OCI-LY3 (cell line): ENCODE measurements around the gene HNRNPH2.

Experiments
- H2AFZ ChIP-seq: fragments of 200-600, 300-600 bp; shearing (Covaris generic); 2 replicates; pipeline ENCODE4 v1.6.0; 2014; ENCODE audit warnings: antibody characterized with exemption, low read depth, low read length
- H3K27ac ChIP-seq: fragments of 200-600, 300-600 bp; sonication (generic); 2 replicates; pipeline ENCODE4 v1.5.1; 2014; ENCODE audit warnings: mild to moderate bottlenecking, low read length, moderate library complexity, mixed read lengths
- H3K27me3 ChIP-seq: fragments of 200-600, 300-600 bp; sonication (generic); 2 replicates; pipeline ENCODE4 v1.6.1; 2014; ENCODE audit warnings: low read depth, low read length, mixed read lengths
- H3K36me3 ChIP-seq: fragments of 200-600, 300-600 bp; sonication (generic); replicated peaks from 2 replicates; pipeline ENCODE3; 2014; ENCODE audit warnings: low read depth, low read length, mixed read lengths
- H3K4me1 ChIP-seq: fragments of 300-600, 200-600 bp; sonication (generic); 2 replicates; pipeline ENCODE4 v1.6.1; 2014; ENCODE audit warnings: low read length, mixed read lengths
- H3K4me2 ChIP-seq: fragments of 200-600, 300-600 bp; sonication (generic); 2 replicates; pipeline ENCODE4 v1.6.1; 2014; ENCODE audit warnings: low read length, mixed read lengths
- H3K4me3 ChIP-seq: fragments of 300-600, 200-600 bp; sonication (generic); 2 replicates; pipeline ENCODE4 v1.5.1; 2014; ENCODE audit warnings: antibody characterized with exemption, mild to moderate bottlenecking, low read length, moderate library complexity
- H3K79me2 ChIP-seq: fragments of 300-600, 200-600 bp; shearing (Covaris generic); 2 replicates; pipeline ENCODE4 v1.6.1; 2014; ENCODE audit warnings: mild to moderate bottlenecking, low read length, mixed read lengths
- H3K9ac ChIP-seq: fragments of 300-600, 200-600 bp; shearing (Covaris generic); 2 replicates; pipeline ENCODE4 v1.6.0; 2014; ENCODE audit warnings: mild to moderate bottlenecking, low read length, moderate library complexity
- H3K9me3 ChIP-seq: fragments of 200-600, 300-600 bp; shearing (Covaris generic); 2 replicates; pipeline ENCODE4 v1.6.1; 2014; ENCODE audit warnings: low read length, mixed read lengths; ENCODE audit not compliant: insufficient read depth
- H4K20me1 ChIP-seq: fragments of 200-600, 300-600 bp; sonication (generic); 2 replicates; pipeline ENCODE4 v1.6.1; 2016; ENCODE audit warnings: low read length, mixed read lengths; ENCODE audit not compliant: insufficient read depth
- CTCF ChIP-seq: fragments of 200-600, 300-600 bp; sonication (generic); IDR thresholded peaks from 2 replicates; pipeline ENCODE4 v1.5.1; 2014; ENCODE audit warnings: antibody characterized with exemption, low read length, low read depth
- EZH2phosphoT487 ChIP-seq: fragments of 200-600 bp; shearing (Covaris generic); IDR thresholded peaks from 2 replicates; pipeline ENCODE4 v1.6.1; 2018; ENCODE audit warnings: antibody characterized with exemption, mixed run types, low read depth

HNRNPH2 gene

GRCh38 chrX:101391831-101392230 is 16.2 kb upstream of the HNRNPH2 start:
- TF ChIP-seq CTCF (no peak), EZH2phosphoT487 (no peak)
- H3K4me2 ChIP-seq, result peak overlapping the region; percentile 78
- H3K27me3 ChIP-seq, result no peaks in the 10 kb centered on the region
- peaks cover 33% of the 10 kb centered on the region for H3K79me2 ChIP-seq
- H2AFZ ChIP-seq, result no peak overlapping the region
- H3K36me3 ChIP-seq, result peaks cover 30% of the 10 kb centered on the region
- peaks cover 28% of the 10 kb centered on the region for H3K4me1 ChIP-seq
- peak overlapping the region; percentile 96 for H3K9ac ChIP-seq
- H4K20me1 ChIP-seq, result no peaks in the 10 kb centered on the region
- no peaks in the 10 kb centered on the region for H3K9me3 ChIP-seq
- H3K4me3 ChIP-seq, result peak overlapping the region; percentile 94
- H3K27ac ChIP-seq, result peak overlapping the region; percentile 75

- H3K27ac ChIP-seq, result peak overlapping the region; percentile 8; the same call in 1 of the 2 replicates
- H4K20me1 ChIP-seq, result no peaks in the 10 kb centered on the region
- H3K9me3 ChIP-seq, result no peaks in the 10 kb centered on the region
- no peaks in the 10 kb centered on the region for H3K27me3 ChIP-seq
- no peak overlapping the region for H2AFZ ChIP-seq
- H3K9ac ChIP-seq, result no peak overlapping the region
- H3K4me2 ChIP-seq, result peak overlapping the region; percentile 17; the same call in 1 of the 2 replicates
- H3K79me2 ChIP-seq, result peaks cover 32% of the 10 kb centered on the region
- TF ChIP-seq EZH2phosphoT487, result no peak
- TF ChIP-seq CTCF, result no peak
- peaks cover 26% of the 10 kb centered on the region for H3K4me1 ChIP-seq
- H3K4me3 ChIP-seq, result no peak overlapping the region
- H3K36me3 ChIP-seq, result peaks cover 30% of the 10 kb centered on the region
Observed at GRCh38 chrX:101393530-101394305, 14.3 kb upstream of the HNRNPH2 start.

GRCh38 chrX:101394372-101394771 is 13.7 kb upstream of the HNRNPH2 start:
- peaks cover 32% of the 10 kb centered on the region for H3K79me2 ChIP-seq
- no peak overlapping the region for H3K27ac ChIP-seq
- H3K36me3 ChIP-seq, result peaks cover 30% of the 10 kb centered on the region

More at GRCh38 chrX:101394372-101394771, 13.7 kb upstream of the HNRNPH2 start:
- no peak for TF ChIP-seq CTCF
- no peak for TF ChIP-seq EZH2phosphoT487
- Histone ChIP-seq H3K4me3 (no peak overlapping the region), H3K27me3 (no peaks in the 10 kb centered on the region), H2AFZ (no peak overlapping the region), H4K20me1 (no peaks in the 10 kb centered on the region), H3K9me3 (no peaks in the 10 kb centered on the region), H3K4me2 (no peak overlapping the region), H3K9ac (no peak overlapping the region), H3K4me1 (peaks cover 26% of the 10 kb centered on the region)
